Caco-2 (cell line): Measurements from ENCODE around the gene BICD1. TPM values are rescaled to one million over a fixed set of nuclear protein-coding genes. Genes with fewer than 3 reads are reported as not detected.
A peak's percentile ranks its signal among the peaks of the same experiment; 100 is the strongest.

Experiments
- BruUV-seq: library from RNA; stranded (reverse); fragments of 400-500 nt; replicated peaks from 2 replicates; lab custom pipeline; 2021; lab: Mats Ljungman, UMichigan
- CTCF ChIA-PET: fragments of 300-600 bp; sonication (Branson Sonifier 250); formaldehyde crosslinking; loops from one replicate; lab custom pipeline; 2022; ENCODE audit warnings: antibody characterized with exemption; lab: Charles Lee
- POLR2A ChIA-PET: fragments of 300-600 bp; sonication (Branson Sonifier 250); formaldehyde crosslinking; loops from one replicate; lab custom pipeline; 2022; ENCODE audit warnings: antibody characterized with exemption; lab: Charles Lee
- DNase-seq, 2 experiments: peaks; one replicate each; pipeline versions ENCODE4 v3.0.0 to v3.0.0-alpha.2; 2020 to 2022
- H3K27me3 ChIP-seq: replicated peaks from 2 replicates; pipeline ENCODE4 v1.6.0; 2011; ENCODE audit warnings: low read length; ENCODE audit not compliant: control insufficient read depth, insufficient read depth
- H3K36me3 ChIP-seq: 2 replicates; pipeline ENCODE4 v1.5.1; 2011; ENCODE audit warnings: low read length; ENCODE audit not compliant: control insufficient read depth, insufficient read depth
- H3K4me1 ChIP-seq: fragments of 250-450 bp; sonication (Bioruptor Pico); 2 replicates; pipeline ENCODE4 v1.5.1; 2020; ENCODE audit warnings: mild to moderate bottlenecking
- H3K4me3 ChIP-seq: 2 replicates; pipeline ENCODE4 v1.5.1; 2011; ENCODE audit warnings: low read depth, mild to moderate bottlenecking, control low read depth, low read length
- H3K9me3 ChIP-seq: fragments of 250-450 bp; sonication (Bioruptor Pico); 2 replicates; pipeline ENCODE4 v1.5.1; 2020; ENCODE audit warnings: mild to moderate bottlenecking, moderate library complexity
- H3K27ac Mint-ChIP-seq: one replicate; pipeline ENCODE4 v1.8.0; 2022; ENCODE audit warnings: mixed read lengths; ENCODE audit not compliant: unreplicated experiment
- H3K27me3 Mint-ChIP-seq: one replicate; pipeline ENCODE4 v1.8.0; 2022; ENCODE audit warnings: mixed read lengths; ENCODE audit not compliant: insufficient read depth, unreplicated experiment
- H3K36me3 Mint-ChIP-seq: one replicate; pipeline ENCODE4 v1.8.0; 2022; ENCODE audit warnings: mild to moderate bottlenecking, mixed read lengths; ENCODE audit not compliant: insufficient read depth, unreplicated experiment
- H3K4me1 Mint-ChIP-seq: one replicate; pipeline ENCODE4 v1.8.0; 2022; ENCODE audit warnings: low read depth, mixed read lengths; ENCODE audit not compliant: unreplicated experiment
- H3K4me3 Mint-ChIP-seq: one replicate; pipeline ENCODE4 v1.8.0; 2022; ENCODE audit warnings: mild to moderate bottlenecking, moderate library complexity, mixed read lengths; ENCODE audit not compliant: unreplicated experiment
- H3K9me3 Mint-ChIP-seq: one replicate; pipeline ENCODE4 v1.8.0; 2022; ENCODE audit warnings: mixed read lengths; ENCODE audit not compliant: unreplicated experiment
- intact Hi-C: fragments of 100-400 bp; cut with micrococcal nuclease; formaldehyde crosslinking; loops from one replicate; pipeline ENCODE4 v1.10.0; 2022; ENCODE audit not compliant: unreplicated experiment
- total RNA-seq: library from RNA; stranded (reverse); gene quantifications from 2 replicates; pipeline ENCODE4 v1.2.3, GENCODE V29; 2022
- TF ChIP-seq, protein P1 (sequence below), 2 experiments: fragments of 200-600 bp in 1 of 2; IDR thresholded peaks; 1 replicate in 1 of 2; 2 replicates in 1 of 2; pipeline versions ENCODE4 v1.5.1 to v1.8.0; 2011 to 2022; ENCODE audit warnings: antibody characterized with exemption in 1 of 2, control low read depth in 1 of 2, inconsistent platforms in 1 of 2, low read depth in 1 of 2, low read length in 1 of 2, mild to moderate bottlenecking in 1 of 2, moderate library complexity in 1 of 2; ENCODE audit not compliant: insufficient read depth in 1 of 2, severe bottlenecking in 1 of 2, unreplicated experiment in 1 of 2

BICD1 gene
- total RNA-seq, 1 experiment from 2014 or later = 36.2 TPM

DNA sequence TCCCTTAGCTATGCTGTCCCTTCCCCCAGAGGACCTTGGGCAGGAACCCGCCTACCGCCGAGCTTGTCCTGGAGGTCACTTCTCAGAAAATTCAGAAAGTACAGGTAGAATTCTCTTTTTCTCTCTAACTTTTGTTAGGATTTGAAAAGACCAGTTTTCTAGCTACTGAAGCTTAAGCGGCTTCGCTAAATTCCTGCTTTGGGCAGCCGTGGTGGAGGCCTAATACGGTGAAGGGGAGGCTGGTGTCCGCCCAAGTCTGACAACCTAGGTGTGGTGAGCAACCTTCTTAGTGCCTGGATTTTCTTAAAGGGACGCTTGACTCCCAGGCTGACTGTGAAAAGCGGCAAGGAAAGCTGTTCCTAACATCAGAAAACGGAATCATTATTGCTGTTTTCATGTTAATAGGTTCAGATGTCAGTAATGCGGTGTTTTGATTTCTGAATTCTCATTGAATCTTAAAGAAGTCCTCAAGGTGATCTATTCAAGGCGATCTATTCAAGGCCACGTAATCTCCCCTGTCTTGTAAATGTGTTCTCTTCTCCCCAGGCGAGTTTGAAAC, 293.5 kb downstream of the BICD1 start:
- peak overlapping the region; percentile 93 for H3K4me3 ChIP-seq
- TF ChIP-seq, protein P1, sequence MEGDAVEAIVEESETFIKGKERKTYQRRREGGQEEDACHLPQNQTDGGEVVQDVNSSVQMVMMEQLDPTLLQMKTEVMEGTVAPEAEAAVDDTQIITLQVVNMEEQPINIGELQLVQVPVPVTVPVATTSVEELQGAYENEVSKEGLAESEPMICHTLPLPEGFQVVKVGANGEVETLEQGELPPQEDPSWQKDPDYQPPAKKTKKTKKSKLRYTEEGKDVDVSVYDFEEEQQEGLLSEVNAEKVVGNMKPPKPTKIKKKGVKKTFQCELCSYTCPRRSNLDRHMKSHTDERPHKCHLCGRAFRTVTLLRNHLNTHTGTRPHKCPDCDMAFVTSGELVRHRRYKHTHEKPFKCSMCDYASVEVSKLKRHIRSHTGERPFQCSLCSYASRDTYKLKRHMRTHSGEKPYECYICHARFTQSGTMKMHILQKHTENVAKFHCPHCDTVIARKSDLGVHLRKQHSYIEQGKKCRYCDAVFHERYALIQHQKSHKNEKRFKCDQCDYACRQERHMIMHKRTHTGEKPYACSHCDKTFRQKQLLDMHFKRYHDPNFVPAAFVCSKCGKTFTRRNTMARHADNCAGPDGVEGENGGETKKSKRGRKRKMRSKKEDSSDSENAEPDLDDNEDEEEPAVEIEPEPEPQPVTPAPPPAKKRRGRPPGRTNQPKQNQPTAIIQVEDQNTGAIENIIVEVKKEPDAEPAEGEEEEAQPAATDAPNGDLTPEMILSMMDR (IDR thresholded peaks at IDR 0.05; ENCODE audit: insufficient read depth in 1 of 2, low read depth in 1 of 2, low read length in 1 of 2, severe bottlenecking in 1 of 2, unreplicated experiment in 1 of 2) = no peak
- Mint-ChIP-seq H3K4me3 (peak overlapping the region; percentile 86), H3K36me3 (peaks cover 36% of the 10 kb centered on the region), H3K27ac (peak overlapping the region; percentile 87), H3K9me3 (no peaks in the 10 kb centered on the region), H3K27me3 (no peaks in the 10 kb centered on the region), H3K4me1 (peaks cover 14% of the 10 kb centered on the region)
- peaks cover 2% of the 10 kb centered on the region; the same call in 1 of the 2 replicates for H3K36me3 ChIP-seq
- peak in 1 of 2 experiments; percentile 55 for DNase-seq
- ChIA-PET CTCF (interaction anchor here (0.6 to 1.5 kb wide), 5 partner anchors 33 to 279 kb away, joined by 3 to 5 read pairs (median 3); partner anchors contain the start of gene DNM1L), POLR2A (interaction anchor here (0.6 to 0.9 kb wide), 3 partner anchors 8 to 43 kb away, joined by 4 to 5 read pairs (median 5); no protein-coding TSS in a partner anchor)
- H3K4me1 ChIP-seq = peaks cover 13% of the 10 kb centered on the region
- TSS peak; percentile 65 for BruUV-seq
- H3K27me3 ChIP-seq = no peaks in the 10 kb centered on the region
- intact Hi-C loops = loop anchor here (1.0 kb wide), 1 partner anchor 355 kb away; the partner anchor contains the start of gene YARS2
- H3K9me3 ChIP-seq = no peaks in the 10 kb centered on the region

DNA sequence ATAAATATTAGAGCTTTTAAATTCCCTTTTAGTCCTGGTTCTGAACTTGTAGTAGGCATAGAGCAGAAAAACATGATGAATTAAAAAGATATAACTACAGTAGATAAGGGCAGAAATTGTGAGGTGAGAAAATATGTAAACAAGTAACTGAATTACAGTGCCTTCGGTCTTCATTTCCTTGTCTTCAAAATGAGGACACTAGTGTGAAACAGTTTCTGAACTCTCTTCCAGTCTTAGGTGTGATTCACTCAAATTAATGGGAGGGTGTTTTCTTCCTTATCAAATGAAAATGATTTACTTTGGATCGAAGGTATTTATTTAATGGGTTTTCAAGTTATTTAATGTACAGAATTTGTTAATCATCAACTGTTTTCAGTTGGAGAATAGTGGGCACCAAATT, 294.2 kb downstream of the BICD1 start:
- Mint-ChIP-seq H3K4me3 (peak overlapping the region; percentile 86), H3K9me3 (no peaks in the 10 kb centered on the region), H3K27ac (peak overlapping the region; percentile 87), H3K36me3 (peaks cover 42% of the 10 kb centered on the region), H3K4me1 (peaks cover 14% of the 10 kb centered on the region), H3K27me3 (no peaks in the 10 kb centered on the region)
- TF ChIP-seq, protein P1 (IDR thresholded peaks at IDR 0.05; ENCODE audit: insufficient read depth in 1 of 2, low read depth in 1 of 2, low read length in 1 of 2, severe bottlenecking in 1 of 2, unreplicated experiment in 1 of 2) = no peak
- no peak for DNase-seq
- H3K4me3 ChIP-seq = peak overlapping the region; percentile 93
- peaks cover 2% of the 10 kb centered on the region; the same call in 1 of the 2 replicates for H3K36me3 ChIP-seq
- ChIA-PET POLR2A (no interaction called here), CTCF (no interaction called here)
- no peaks in the 10 kb centered on the region for H3K9me3 ChIP-seq
- H3K27me3 ChIP-seq = no peaks in the 10 kb centered on the region
- intact Hi-C loops = loop anchor here (1.0 kb wide), 1 partner anchor 354 kb away; the partner anchor contains the start of gene YARS2
- peaks cover 13% of the 10 kb centered on the region for H3K4me1 ChIP-seq
- BruUV-seq = no TSS peak

DNA sequence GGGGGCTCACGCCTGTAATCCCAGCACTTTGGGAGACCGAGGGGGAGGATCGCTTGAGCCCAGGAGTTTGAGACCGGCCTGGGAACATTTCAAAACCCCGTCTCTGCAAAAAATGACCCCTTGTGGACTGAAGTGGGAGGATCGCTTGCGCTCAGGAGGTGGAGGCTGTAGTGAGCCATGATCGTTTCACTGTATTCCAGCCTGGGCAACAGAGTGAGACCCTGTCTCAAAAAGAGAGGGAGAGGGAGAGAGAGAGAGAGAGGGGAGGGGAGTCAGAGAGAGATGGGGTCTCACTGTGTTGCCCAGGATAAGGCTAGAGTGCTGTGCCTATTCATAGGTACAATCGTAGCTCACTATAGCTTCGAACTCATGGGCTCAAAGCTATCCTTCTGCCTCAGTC, 295.5 kb downstream of the BICD1 start:
- peak overlapping the region; percentile 86 for H3K4me3 Mint-ChIP-seq
- H3K36me3 Mint-ChIP-seq = peaks cover 42% of the 10 kb centered on the region
- H3K9me3 ChIP-seq = no peaks in the 10 kb centered on the region
- DNase-seq = no peak
- peaks cover 13% of the 10 kb centered on the region for H3K4me1 ChIP-seq
- TF ChIP-seq, protein P1 (IDR thresholded peaks at IDR 0.05; ENCODE audit: insufficient read depth in 1 of 2, low read depth in 1 of 2, low read length in 1 of 2, severe bottlenecking in 1 of 2, unreplicated experiment in 1 of 2) = no peak
- no peaks in the 10 kb centered on the region for H3K27me3 ChIP-seq
- peaks cover 14% of the 10 kb centered on the region for H3K4me1 Mint-ChIP-seq
- no peak overlapping the region for H3K4me3 ChIP-seq
- BruUV-seq = no TSS peak
- CTCF ChIA-PET = no interaction called here
- H3K36me3 ChIP-seq = peaks cover 2% of the 10 kb centered on the region; the same call in 1 of the 2 replicates
- H3K27me3 Mint-ChIP-seq = no peaks in the 10 kb centered on the region
- H3K27ac Mint-ChIP-seq = no peak overlapping the region
- intact Hi-C loops = no loop called here
- POLR2A ChIA-PET = interaction anchor here (0.7 kb wide), 1 partner anchor 214 kb away, joined by 3 read pairs; no protein-coding TSS in a partner anchor
- no peaks in the 10 kb centered on the region for H3K9me3 Mint-ChIP-seq
